Measurements from ENCODE around the gene MYBL2.

MYBL2 gene

GRCh38 chr20:43723735-43724134, 56.8 kb downstream of the MYBL2 start:
- no peak for DNase-seq (ENCODE audit: low read depth)

- no peak for DNase-seq (ENCODE audit: low read depth)
Measured at GRCh38 chr20:43724383-43724782, 57.5 kb downstream of the MYBL2 start.

GRCh38 chr20:43725666-43726065, 58.8 kb downstream of the MYBL2 start:
- DNase-seq (ENCODE audit: low read depth), result no peak

GRCh38 chr20:43726333-43726732, 59.4 kb downstream of the MYBL2 start:
- no peak for DNase-seq (ENCODE audit: low read depth)

- no peak for DNase-seq (ENCODE audit: low read depth)
Measured at GRCh38 chr20:43726811-43727338, 60.0 kb downstream of the MYBL2 start, which contains the start of gene GTSF1L. Gene GTSF1L, minus strand, starts transcription at chr20:43727002. Its CDS starts 308 bp downstream, at chr20:43726694.

- no peak for DNase-seq (ENCODE audit: low read depth)
Measured at GRCh38 chr20:43727980-43728590, 61.2 kb downstream of the MYBL2 start.

GRCh38 chr20:43728686-43729255, 61.9 kb downstream of the MYBL2 start:
- no peak for DNase-seq (ENCODE audit: low read depth)

GRCh38 chr20:43731469-43731868, 64.6 kb downstream of the MYBL2 start:
- no peak for DNase-seq (ENCODE audit: low read depth)

GRCh38 chr20:43731927-43732326, 65.0 kb downstream of the MYBL2 start:
- DNase-seq (ENCODE audit: low read depth), result no peak

- no peak for DNase-seq (ENCODE audit: low read depth)
Measured at GRCh38 chr20:43736588-43737158, 69.8 kb downstream of the MYBL2 start.

- DNase-seq (ENCODE audit: low read depth), result no peak
Measured at GRCh38 chr20:43737925-43738324, 71.0 kb downstream of the MYBL2 start.

- no peak for DNase-seq (ENCODE audit: low read depth)
Measured at GRCh38 chr20:43739148-43739749, 72.3 kb downstream of the MYBL2 start.

GRCh38 chr20:43740642-43741041, 73.7 kb downstream of the MYBL2 start:
- DNase-seq (ENCODE audit: low read depth), result no peak

GRCh38 chr20:43744151-43744611, 77.3 kb downstream of the MYBL2 start:
- DNase-seq (ENCODE audit: low read depth), result no peak

- DNase-seq (ENCODE audit: low read depth), result no peak
Measured at GRCh38 chr20:43744966-43745730, 78.2 kb downstream of the MYBL2 start.

GRCh38 chr20:43746344-43747137, 79.6 kb downstream of the MYBL2 start:
- DNase-seq (ENCODE audit: low read depth), result no peak

- DNase-seq (ENCODE audit: low read depth), result no peak
Measured at GRCh38 chr20:43748274-43748673, 81.4 kb downstream of the MYBL2 start.

GRCh38 chr20:43749734-43750294, 82.9 kb downstream of the MYBL2 start:
- DNase-seq (ENCODE audit: low read depth), result peak; percentile 81

- DNase-seq (ENCODE audit: low read depth), result no peak
Measured at GRCh38 chr20:43750774-43751166, 83.9 kb downstream of the MYBL2 start.

GRCh38 chr20:43751167-43752050, 84.5 kb downstream of the MYBL2 start:
- DNase-seq (ENCODE audit: low read depth), result peak; percentile 16

Data from stimulated activated CD8-positive, alpha-beta memory T cell treated with anti-CD3 and anti-CD28 coated beads, Interleukin-7, amount 100 ng/mL, for 24 hours (primary cell).